Brain microvascular endothelial cell (primary cell): Measurements from ENCODE around the gene PKIG.

Experiments
- DNase-seq: peaks from one replicate; pipeline ENCODE4 v3.0.0-alpha.2; 2020
- H3K27ac ChIP-seq: fragments of 250-450 bp; sonication (Bioruptor Pico); 2 replicates; pipeline ENCODE4 v1.5.1; 2020; ENCODE audit warnings: mild to moderate bottlenecking, moderate library complexity
- H3K27me3 ChIP-seq: fragments of 250-450 bp; sonication (Bioruptor Pico); replicated peaks from 2 replicates; pipeline ENCODE4 v1.5.1; 2020; ENCODE audit warnings: mild to moderate bottlenecking
- H3K36me3 ChIP-seq: fragments of 250-450 bp; sonication (Bioruptor Pico); replicated peaks from 2 replicates; pipeline ENCODE4 v1.5.1; 2020; ENCODE audit warnings: mild to moderate bottlenecking
- H3K4me3 ChIP-seq: 2 replicates; pipeline ENCODE4 v1.5.1; 2011; ENCODE audit warnings: low read depth, mild to moderate bottlenecking, control low read depth, low read length, moderate library complexity
- in situ Hi-C: cut with HindIII; loops from 2 replicates; pipeline ENCODE4 v1.10.0; 2017; ENCODE audit warnings: low sequenced_read_pairs, low pct_ligation_motif_present
- TF ChIP-seq, protein P1 (sequence below): IDR thresholded peaks from 2 replicates; pipeline ENCODE4 v1.5.1; 2011; ENCODE audit warnings: low read depth, mild to moderate bottlenecking, moderate library complexity, low read length, control low read depth, inconsistent platforms; ENCODE audit errors: missing control alignments

Gene PKIG

DNA sequence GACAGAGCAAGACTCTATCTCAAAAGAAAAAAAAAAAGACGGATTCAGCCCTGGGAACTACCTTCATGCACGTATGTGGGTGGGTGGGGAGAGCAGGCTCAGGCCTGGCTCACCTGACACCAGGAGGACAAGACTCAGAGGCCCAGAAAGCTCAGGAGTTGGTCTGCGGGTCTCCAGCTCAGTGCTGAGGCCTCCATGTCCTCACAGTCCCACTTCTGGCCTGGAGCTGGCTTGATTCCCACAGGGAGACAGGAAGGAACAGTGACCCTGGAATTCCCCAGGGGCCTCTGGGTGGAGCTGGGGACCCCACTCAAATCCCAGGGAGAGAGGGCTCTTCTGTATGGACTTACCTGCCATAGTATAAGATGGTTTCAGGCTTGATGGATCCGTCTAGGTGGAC lies 53.5 kb downstream of the PKIG start:
- in situ Hi-C loops: no loop called here
- no peak for DNase-seq
- H3K4me3 ChIP-seq: no peak overlapping the region
- H3K27ac ChIP-seq: no peak overlapping the region
- TF ChIP-seq, protein P1, sequence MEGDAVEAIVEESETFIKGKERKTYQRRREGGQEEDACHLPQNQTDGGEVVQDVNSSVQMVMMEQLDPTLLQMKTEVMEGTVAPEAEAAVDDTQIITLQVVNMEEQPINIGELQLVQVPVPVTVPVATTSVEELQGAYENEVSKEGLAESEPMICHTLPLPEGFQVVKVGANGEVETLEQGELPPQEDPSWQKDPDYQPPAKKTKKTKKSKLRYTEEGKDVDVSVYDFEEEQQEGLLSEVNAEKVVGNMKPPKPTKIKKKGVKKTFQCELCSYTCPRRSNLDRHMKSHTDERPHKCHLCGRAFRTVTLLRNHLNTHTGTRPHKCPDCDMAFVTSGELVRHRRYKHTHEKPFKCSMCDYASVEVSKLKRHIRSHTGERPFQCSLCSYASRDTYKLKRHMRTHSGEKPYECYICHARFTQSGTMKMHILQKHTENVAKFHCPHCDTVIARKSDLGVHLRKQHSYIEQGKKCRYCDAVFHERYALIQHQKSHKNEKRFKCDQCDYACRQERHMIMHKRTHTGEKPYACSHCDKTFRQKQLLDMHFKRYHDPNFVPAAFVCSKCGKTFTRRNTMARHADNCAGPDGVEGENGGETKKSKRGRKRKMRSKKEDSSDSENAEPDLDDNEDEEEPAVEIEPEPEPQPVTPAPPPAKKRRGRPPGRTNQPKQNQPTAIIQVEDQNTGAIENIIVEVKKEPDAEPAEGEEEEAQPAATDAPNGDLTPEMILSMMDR: no peak
- peaks cover 4% of the 10 kb centered on the region for H3K36me3 ChIP-seq
- no peaks in the 10 kb centered on the region for H3K27me3 ChIP-seq

DNA sequence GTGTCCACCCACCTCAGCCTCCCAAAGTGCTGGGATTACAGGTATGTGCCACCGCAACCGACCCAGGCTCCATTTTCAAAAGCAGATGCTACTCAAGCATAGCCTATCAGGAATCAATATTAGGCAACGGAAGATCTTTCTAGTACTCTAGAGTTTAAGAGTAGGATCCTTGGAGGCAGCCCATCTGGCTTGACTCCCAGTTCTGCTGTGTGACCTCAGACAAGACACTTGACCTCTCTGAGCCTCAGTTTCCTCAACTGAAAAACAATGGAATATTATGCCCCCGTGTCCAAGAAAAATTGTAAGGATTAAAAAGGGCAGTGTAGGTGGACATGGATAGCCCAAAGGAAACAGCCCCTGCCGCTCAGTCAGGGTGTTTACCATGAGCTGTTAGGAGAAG lies 54.7 kb downstream of the PKIG start:
- no peaks in the 10 kb centered on the region for H3K27me3 ChIP-seq

DNA sequence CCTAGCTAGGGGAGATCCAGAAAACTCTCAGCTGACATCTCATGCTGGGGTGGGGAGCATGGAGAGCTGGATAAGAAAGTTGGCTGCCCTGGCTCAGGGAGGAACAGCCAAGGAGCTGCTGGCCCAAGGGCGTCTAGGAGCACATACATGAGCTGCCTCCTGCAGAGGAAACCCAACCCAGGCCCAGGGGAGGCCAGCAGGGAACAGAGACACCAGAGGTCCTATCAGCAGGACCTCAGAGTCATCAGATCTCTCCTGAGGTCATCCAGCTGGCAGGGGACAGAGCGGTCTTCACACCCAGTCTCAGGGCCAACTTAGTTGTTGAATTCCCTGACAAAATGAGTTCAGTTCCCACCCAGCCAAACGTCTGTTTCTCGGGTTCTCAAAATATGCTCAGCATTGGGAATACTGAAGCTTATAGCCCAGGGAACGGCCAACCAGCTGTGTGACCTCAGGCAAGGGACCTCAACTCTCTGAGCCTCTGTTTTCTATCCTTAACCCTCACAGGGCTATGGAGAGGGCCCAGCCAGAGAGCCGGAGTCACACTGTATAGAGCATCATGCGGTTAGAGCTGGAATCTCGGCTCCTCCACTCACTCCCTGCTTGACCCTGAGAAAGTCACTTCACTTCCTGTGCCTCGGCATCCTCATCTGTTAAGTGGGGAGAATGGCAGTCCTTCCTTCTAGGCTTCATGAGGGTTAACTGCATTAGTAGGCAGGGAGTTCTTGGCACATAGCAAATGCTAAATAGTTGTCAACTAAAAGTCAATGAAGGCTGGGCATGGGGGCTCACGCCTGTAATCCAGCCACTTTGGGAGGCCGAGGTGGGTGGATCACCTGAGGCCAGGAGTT lies 55.4 kb downstream of the PKIG start:
- no peak for DNase-seq
- H3K4me3 ChIP-seq: no peak overlapping the region
- H3K27ac ChIP-seq: no peak overlapping the region
- TF ChIP-seq, protein P1: no peak
- in situ Hi-C loops: no loop called here
- H3K36me3 ChIP-seq: peaks cover 4% of the 10 kb centered on the region
- no peaks in the 10 kb centered on the region for H3K27me3 ChIP-seq

More for the DNA sequence above, 54.7 kb downstream of the PKIG start:
- no peak for DNase-seq
- in situ Hi-C loops: no loop called here
- TF ChIP-seq, protein P1: no peak
- Histone ChIP-seq H3K27ac (no peak overlapping the region), H3K36me3 (peaks cover 4% of the 10 kb centered on the region), H3K4me3 (no peak overlapping the region)

DNA sequence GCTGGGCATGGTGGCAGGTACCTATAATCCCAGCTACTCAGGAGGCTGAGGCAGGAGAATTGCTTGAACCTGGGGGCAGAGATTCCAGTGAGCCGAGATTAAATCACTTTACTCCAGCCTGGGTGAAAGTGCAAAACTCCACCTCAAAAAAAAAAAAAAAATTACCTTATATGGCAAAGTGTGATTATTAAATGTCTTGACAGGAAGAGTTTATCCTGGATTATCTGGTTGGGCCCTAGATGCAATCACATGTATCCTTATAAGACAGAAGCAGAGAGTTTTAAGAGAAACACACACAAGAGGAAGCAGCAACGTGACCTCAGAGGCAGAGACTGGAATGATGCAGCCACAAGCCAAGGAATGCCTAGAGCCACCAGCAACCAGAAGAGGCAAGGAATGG lies 58.1 kb downstream of the PKIG start:
- TF ChIP-seq, protein P1: no peak
- Histone ChIP-seq H3K27me3 (no peaks in the 10 kb centered on the region), H3K4me3 (no peak overlapping the region), H3K27ac (no peak overlapping the region), H3K36me3 (no peaks in the 10 kb centered on the region)
- DNase-seq: no peak
- in situ Hi-C loops: no loop called here

DNA sequence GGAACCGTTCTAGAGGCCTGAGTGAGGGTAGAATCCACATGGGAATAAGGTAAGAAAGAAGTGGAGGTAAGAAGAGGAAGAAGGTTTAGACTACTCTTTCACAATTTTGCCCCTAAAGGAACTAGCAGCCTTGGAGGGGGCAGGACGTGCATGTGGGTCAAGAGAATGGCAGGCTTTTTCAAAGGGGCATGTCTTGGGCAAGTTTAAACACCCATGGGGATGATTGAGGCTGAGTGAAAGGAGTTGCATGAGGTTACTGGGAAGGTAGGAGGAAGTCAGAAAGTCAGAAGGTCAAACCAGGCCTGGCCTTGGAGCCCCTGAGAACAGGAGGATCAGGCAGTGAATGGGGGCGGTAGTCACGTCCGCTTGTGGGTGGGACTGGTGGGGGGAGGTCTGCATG lies 58.9 kb downstream of the PKIG start:
- no peak overlapping the region for H3K27ac ChIP-seq
- H3K36me3 ChIP-seq: no peaks in the 10 kb centered on the region
- no peak for DNase-seq
- TF ChIP-seq, protein P1: no peak
- in situ Hi-C loops: no loop called here
- H3K27me3 ChIP-seq: no peaks in the 10 kb centered on the region
- H3K4me3 ChIP-seq: no peak overlapping the region
